Measurements from ENCODE around the gene SHB. TPM values are rescaled to one million over a fixed set of nuclear protein-coding genes. Genes with fewer than 3 reads are reported as not detected.

Gene SHB
- total RNA-seq, 1 donor from 2014 or later, result 0.44 TPM

DNA sequence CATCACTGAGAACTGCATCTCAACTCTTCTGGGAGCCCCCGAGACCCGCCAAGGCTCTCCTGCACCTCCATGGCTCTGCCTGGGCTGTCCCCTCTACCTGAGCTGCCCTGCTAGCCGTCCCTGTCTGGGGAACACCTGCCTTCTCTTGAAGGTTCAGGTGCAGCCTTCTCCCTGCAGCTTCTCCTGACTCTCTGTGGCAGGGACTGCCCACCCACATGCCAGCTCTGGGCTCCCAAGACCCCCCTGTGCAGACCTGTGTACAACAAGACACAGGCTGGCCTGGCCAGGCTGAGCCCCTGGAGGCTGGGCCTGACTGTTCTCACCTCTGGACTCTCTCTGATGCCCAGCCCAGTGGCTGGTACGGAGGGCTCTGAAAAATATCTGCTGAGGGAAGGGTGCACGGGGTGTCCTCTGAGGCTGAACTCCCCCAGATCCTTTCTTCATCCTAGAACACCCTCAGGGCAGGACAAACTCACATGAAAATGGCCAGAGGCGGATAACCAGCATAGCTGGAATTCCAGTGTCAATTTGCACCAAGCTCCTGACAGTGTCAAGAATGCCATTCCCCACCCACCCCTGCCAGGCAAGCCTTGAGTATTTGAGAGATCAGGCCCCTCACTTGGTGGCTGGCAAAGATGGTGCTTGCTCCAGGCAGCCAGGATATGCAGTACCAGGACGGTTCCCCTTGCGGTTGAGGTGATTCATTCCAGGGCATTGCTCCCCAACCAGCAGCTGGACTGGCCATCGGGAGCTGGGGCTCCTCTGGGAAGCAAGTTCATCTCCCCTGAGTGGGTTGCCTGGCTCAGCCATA is 124.2 kb downstream of the SHB start:
- Mint-ChIP-seq H3K36me3 (ENCODE audit: low read depth) (no peaks in the 10 kb centered on the region), H3K27ac (no peak overlapping the region), H3K4me1 (no peaks in the 10 kb centered on the region), H3K9me3 (no peaks in the 10 kb centered on the region), H3K4me3 (no peak overlapping the region), H3K27me3 (peaks cover 7% of the 10 kb centered on the region)
- no peak for DNase-seq
- intact Hi-C loops (cut with micrococcal nuclease), result no loop called here
- ChIA-PET POLR2A (no interaction called here), CTCF (no interaction called here)
- TF ChIP-seq CTCF (IDR thresholded peaks at IDR 0.05), result no peak
- no peak for ATAC-seq (ENCODE audit: low read depth)

- POLR2A ChIA-PET, result no interaction called here
- no peak for ATAC-seq (ENCODE audit: low read depth)
- no peak for DNase-seq
- H3K27me3 Mint-ChIP-seq, result peaks cover 7% of the 10 kb centered on the region
- no peak overlapping the region for H3K27ac Mint-ChIP-seq
- CTCF ChIA-PET, result no interaction called here
- no peak overlapping the region for H3K4me3 Mint-ChIP-seq
- no peaks in the 10 kb centered on the region for H3K9me3 Mint-ChIP-seq
- no peak for TF ChIP-seq CTCF (IDR thresholded peaks at IDR 0.05)
- no peaks in the 10 kb centered on the region for H3K36me3 Mint-ChIP-seq (ENCODE audit: low read depth)
- intact Hi-C loops (cut with micrococcal nuclease), result no loop called here
- no peaks in the 10 kb centered on the region for H3K4me1 Mint-ChIP-seq
These were observed 124.8 kb downstream of the SHB start for GRCh38 chr9:37944266-37944650.

GRCh38 chr9:37943345-37944265 is 125.4 kb downstream of the SHB start:
- H3K9me3 Mint-ChIP-seq, result no peaks in the 10 kb centered on the region
- ChIA-PET POLR2A (no interaction called here), CTCF (no interaction called here)
- H3K36me3 Mint-ChIP-seq (ENCODE audit: low read depth), result no peaks in the 10 kb centered on the region
- intact Hi-C loops (cut with micrococcal nuclease), result no loop called here
- no peak overlapping the region for H3K27ac Mint-ChIP-seq
- H3K4me3 Mint-ChIP-seq, result no peak overlapping the region
- ATAC-seq (ENCODE audit: low read depth) (no peak), DNase-seq (no peak)
- H3K4me1 Mint-ChIP-seq, result no peaks in the 10 kb centered on the region
- peaks cover 9% of the 10 kb centered on the region for H3K27me3 Mint-ChIP-seq
- no peak for TF ChIP-seq CTCF (IDR thresholded peaks at IDR 0.05)

GRCh38 chr9:37942621-37943344 is 126.2 kb downstream of the SHB start:
- H3K36me3 Mint-ChIP-seq (ENCODE audit: low read depth), result no peaks in the 10 kb centered on the region
- no peaks in the 10 kb centered on the region for H3K4me1 Mint-ChIP-seq
- TF ChIP-seq CTCF (IDR thresholded peaks at IDR 0.05), result no peak
- peaks cover 9% of the 10 kb centered on the region for H3K27me3 Mint-ChIP-seq
- H3K9me3 Mint-ChIP-seq, result no peaks in the 10 kb centered on the region
- ATAC-seq (ENCODE audit: low read depth) (no peak), DNase-seq (no peak)
- ChIA-PET POLR2A (no interaction called here), CTCF (no interaction called here)
- H3K4me3 Mint-ChIP-seq, result no peak overlapping the region
- intact Hi-C loops (cut with micrococcal nuclease), result no loop called here
- no peak overlapping the region for H3K27ac Mint-ChIP-seq

GRCh38 chr9:37941253-37941652 is 127.8 kb downstream of the SHB start:
- DNase-seq (no peak), ATAC-seq (ENCODE audit: low read depth) (no peak)
- no peak for TF ChIP-seq CTCF (IDR thresholded peaks at IDR 0.05)
- intact Hi-C loops (cut with micrococcal nuclease), result no loop called here
- no peaks in the 10 kb centered on the region for H3K4me1 Mint-ChIP-seq
- no peaks in the 10 kb centered on the region for H3K9me3 Mint-ChIP-seq
- ChIA-PET POLR2A (no interaction called here), CTCF (no interaction called here)
- H3K27ac Mint-ChIP-seq, result no peak overlapping the region
- peaks cover 9% of the 10 kb centered on the region for H3K27me3 Mint-ChIP-seq
- H3K4me3 Mint-ChIP-seq, result no peak overlapping the region
- no peaks in the 10 kb centered on the region for H3K36me3 Mint-ChIP-seq (ENCODE audit: low read depth)
